ENCODE measurements around the gene TPPP2.

TPPP2 gene

GRCh38 chr14:21016413-21017190 is 13.4 kb upstream of the TPPP2 start:
- no peak for DNase-seq (ENCODE audit: insufficient read length, low spot score)
- FAIRE-seq = no peak
- no peak for TF ChIP-seq CTCF (IDR thresholded peaks at IDR 0.05; ENCODE audit: insufficient read depth, missing control alignments)

GRCh38 chr14:21017528-21018245 is 12.3 kb upstream of the TPPP2 start:
- no peak for TF ChIP-seq CTCF (IDR thresholded peaks at IDR 0.05; ENCODE audit: insufficient read depth, missing control alignments)
- no peak for FAIRE-seq
- no peak for DNase-seq (ENCODE audit: insufficient read length, low spot score)

- TF ChIP-seq CTCF (IDR thresholded peaks at IDR 0.05; ENCODE audit: insufficient read depth, missing control alignments) = no peak
- FAIRE-seq (no peak), DNase-seq (ENCODE audit: insufficient read length, low spot score) (no peak)
Measured at GRCh38 chr14:21018286-21018685, 11.7 kb upstream of the TPPP2 start.

- FAIRE-seq = no peak
- no peak for TF ChIP-seq CTCF (IDR thresholded peaks at IDR 0.05; ENCODE audit: insufficient read depth, missing control alignments)
Measured at GRCh38 chr14:21018781-21019180, 11.2 kb upstream of the TPPP2 start.

GRCh38 chr14:21019366-21019765 is 10.7 kb upstream of the TPPP2 start:
- DNase-seq (ENCODE audit: insufficient read length, low spot score) (no peak), FAIRE-seq (no peak)
- TF ChIP-seq CTCF (IDR thresholded peaks at IDR 0.05; ENCODE audit: insufficient read depth, missing control alignments) = no peak

More at GRCh38 chr14:21018781-21019180, 11.2 kb upstream of the TPPP2 start:
- DNase-seq (ENCODE audit: insufficient read length, low spot score) = no peak

- DNase-seq (ENCODE audit: insufficient read length, low spot score) = no peak
- FAIRE-seq = no peak
- TF ChIP-seq CTCF (IDR thresholded peaks at IDR 0.05; ENCODE audit: insufficient read depth, missing control alignments) = no peak
Measured at GRCh38 chr14:21020977-21021545, 9.0 kb upstream of the TPPP2 start.

Data from D721Med (cell line).